ENCODE data around the gene DENND2A.

The DENND2A gene

GRCh38 chr7:140640727-140641523, at the start of gene DENND2A:
Gene DENND2A, minus strand, starts transcription at chr7:140640813. Its CDS starts 38,416 bp downstream, at chr7:140602397.
- H3K27ac ChIP-seq (ENCODE audit: low read length): peak within 1 kb of the TSS; percentile 71
- H3K4me3 ChIP-seq (ENCODE audit: low read depth in 1 of 2, low read length in 2 of 2): peak within 1 kb of the TSS; percentile 55 to 81
- peaks cover 3 to 28% of the 10 kb centered on the region in 2 donors for H3K4me1 ChIP-seq (ENCODE audit: control insufficient read depth in 1 of 2, insufficient read depth in 2 of 2, low read length in 2 of 2)
- H3K36me3 ChIP-seq (ENCODE audit: control insufficient read depth in 1 of 2, insufficient read depth in 2 of 2, low read length in 2 of 2): no peaks in the 10 kb centered on the region
- no peaks in the 10 kb centered on the region for H3K27me3 ChIP-seq (ENCODE audit: low read depth, low read length)
- no peaks in the 10 kb centered on the region for H3K9me3 ChIP-seq (ENCODE audit: control insufficient read depth in 1 of 2, low read length in 2 of 2)

GRCh38 chr7:140689199-140690152, 48.9 kb upstream of the DENND2A start:
- no peaks in the 10 kb centered on the region for H3K27me3 ChIP-seq (ENCODE audit: low read depth, low read length)
- H3K9me3 ChIP-seq (ENCODE audit: control insufficient read depth in 1 of 2, low read length in 2 of 2): no peaks in the 10 kb centered on the region
- H3K27ac ChIP-seq (ENCODE audit: low read length): no peak overlapping the region
- H3K4me3 ChIP-seq (ENCODE audit: low read depth in 1 of 2, low read length in 2 of 2): no peak overlapping the region
- no peaks in the 10 kb centered on the region for H3K4me1 ChIP-seq (ENCODE audit: control insufficient read depth in 1 of 2, insufficient read depth in 2 of 2, low read length in 2 of 2)
- peaks cover 14 to 39% of the 10 kb centered on the region in 2 donors for H3K36me3 ChIP-seq (ENCODE audit: control insufficient read depth in 1 of 2, insufficient read depth in 2 of 2, low read length in 2 of 2)

GRCh38 chr7:140688341-140688740, 47.7 kb upstream of the DENND2A start:
- Histone ChIP-seq H3K27ac (ENCODE audit: low read length) (no peak overlapping the region), H3K36me3 (ENCODE audit: control insufficient read depth in 1 of 2, insufficient read depth in 2 of 2, low read length in 2 of 2) (peaks cover 14 to 38% of the 10 kb centered on the region in 2 donors), H3K4me1 (ENCODE audit: control insufficient read depth in 1 of 2, insufficient read depth in 2 of 2, low read length in 2 of 2) (no peaks in the 10 kb centered on the region)

GRCh38 chr7:140686921-140687320, 46.3 kb upstream of the DENND2A start:
- no peaks in the 10 kb centered on the region for H3K9me3 ChIP-seq (ENCODE audit: control insufficient read depth in 1 of 2, low read length in 2 of 2)
- no peak overlapping the region for H3K27ac ChIP-seq (ENCODE audit: low read length)
- H3K27me3 ChIP-seq (ENCODE audit: low read depth, low read length): no peaks in the 10 kb centered on the region
- no peak overlapping the region for H3K4me3 ChIP-seq (ENCODE audit: low read depth in 1 of 2, low read length in 2 of 2)
- no peaks in the 10 kb centered on the region for H3K4me1 ChIP-seq (ENCODE audit: control insufficient read depth in 1 of 2, insufficient read depth in 2 of 2, low read length in 2 of 2)
- H3K36me3 ChIP-seq (ENCODE audit: control insufficient read depth in 1 of 2, insufficient read depth in 2 of 2, low read length in 2 of 2): peaks cover 15 to 32% of the 10 kb centered on the region in 2 donors

More at GRCh38 chr7:140688341-140688740, 47.7 kb upstream of the DENND2A start:
- Histone ChIP-seq H3K9me3 (ENCODE audit: control insufficient read depth in 1 of 2, low read length in 2 of 2) (no peaks in the 10 kb centered on the region), H3K27me3 (ENCODE audit: low read depth, low read length) (no peaks in the 10 kb centered on the region), H3K4me3 (ENCODE audit: low read depth in 1 of 2, low read length in 2 of 2) (no peak overlapping the region)

- Histone ChIP-seq H3K27me3 (ENCODE audit: low read depth, low read length) (no peaks in the 10 kb centered on the region), H3K27ac (ENCODE audit: low read length) (no peak overlapping the region), H3K4me3 (ENCODE audit: low read depth in 1 of 2, low read length in 2 of 2) (no peak overlapping the region), H3K9me3 (ENCODE audit: control insufficient read depth in 1 of 2, low read length in 2 of 2) (no peaks in the 10 kb centered on the region), H3K4me1 (ENCODE audit: control insufficient read depth in 1 of 2, insufficient read depth in 2 of 2, low read length in 2 of 2) (no peaks in the 10 kb centered on the region), H3K36me3 (ENCODE audit: control insufficient read depth in 1 of 2, insufficient read depth in 2 of 2, low read length in 2 of 2) (peaks cover 14 to 38% of the 10 kb centered on the region in 2 donors)
These were observed 44.9 kb upstream of the DENND2A start for GRCh38 chr7:140685407-140686087.

GRCh38 chr7:140684066-140684950, 43.7 kb upstream of the DENND2A start:
- Histone ChIP-seq H3K36me3 (ENCODE audit: control insufficient read depth in 1 of 2, insufficient read depth in 2 of 2, low read length in 2 of 2) (peaks cover 15 to 37% of the 10 kb centered on the region in 2 donors), H3K4me1 (ENCODE audit: control insufficient read depth in 1 of 2, insufficient read depth in 2 of 2, low read length in 2 of 2) (no peaks in the 10 kb centered on the region), H3K27me3 (ENCODE audit: low read depth, low read length) (no peaks in the 10 kb centered on the region), H3K9me3 (ENCODE audit: control insufficient read depth in 1 of 2, low read length in 2 of 2) (no peaks in the 10 kb centered on the region), H3K4me3 (ENCODE audit: low read depth in 1 of 2, low read length in 2 of 2) (no peak overlapping the region), H3K27ac (ENCODE audit: low read length) (no peak overlapping the region)

GRCh38 chr7:140683657-140684056, 43.0 kb upstream of the DENND2A start:
- no peaks in the 10 kb centered on the region for H3K27me3 ChIP-seq (ENCODE audit: low read depth, low read length)
- H3K9me3 ChIP-seq (ENCODE audit: control insufficient read depth in 1 of 2, low read length in 2 of 2): no peaks in the 10 kb centered on the region
- no peaks in the 10 kb centered on the region for H3K4me1 ChIP-seq (ENCODE audit: control insufficient read depth in 1 of 2, insufficient read depth in 2 of 2, low read length in 2 of 2)
- no peak overlapping the region for H3K27ac ChIP-seq (ENCODE audit: low read length)
- no peak overlapping the region for H3K4me3 ChIP-seq (ENCODE audit: low read depth in 1 of 2, low read length in 2 of 2)
- peaks cover 18 to 40% of the 10 kb centered on the region in 2 donors for H3K36me3 ChIP-seq (ENCODE audit: control insufficient read depth in 1 of 2, insufficient read depth in 2 of 2, low read length in 2 of 2)

GRCh38 chr7:140681766-140682165, 41.2 kb upstream of the DENND2A start:
- H3K4me1 ChIP-seq (ENCODE audit: control insufficient read depth in 1 of 2, insufficient read depth in 2 of 2, low read length in 2 of 2): no peaks in the 10 kb centered on the region
- H3K27ac ChIP-seq (ENCODE audit: low read length): no peak overlapping the region
- H3K9me3 ChIP-seq (ENCODE audit: control insufficient read depth in 1 of 2, low read length in 2 of 2): no peaks in the 10 kb centered on the region
- H3K27me3 ChIP-seq (ENCODE audit: low read depth, low read length): no peaks in the 10 kb centered on the region
- H3K4me3 ChIP-seq (ENCODE audit: low read depth in 1 of 2, low read length in 2 of 2): no peak overlapping the region
- peaks cover 18 to 35% of the 10 kb centered on the region in 2 donors for H3K36me3 ChIP-seq (ENCODE audit: control insufficient read depth in 1 of 2, insufficient read depth in 2 of 2, low read length in 2 of 2)

GRCh38 chr7:140680886-140681285, 40.3 kb upstream of the DENND2A start:
- Histone ChIP-seq H3K27me3 (ENCODE audit: low read depth, low read length) (no peaks in the 10 kb centered on the region), H3K9me3 (ENCODE audit: control insufficient read depth in 1 of 2, low read length in 2 of 2) (no peaks in the 10 kb centered on the region), H3K4me1 (ENCODE audit: control insufficient read depth in 1 of 2, insufficient read depth in 2 of 2, low read length in 2 of 2) (peaks cover 0 to 2% of the 10 kb centered on the region in 2 donors), H3K4me3 (ENCODE audit: low read depth in 1 of 2, low read length in 2 of 2) (no peak overlapping the region), H3K36me3 (ENCODE audit: control insufficient read depth in 1 of 2, insufficient read depth in 2 of 2, low read length in 2 of 2) (peaks cover 18 to 32% of the 10 kb centered on the region in 2 donors), H3K27ac (ENCODE audit: low read length) (no peak overlapping the region)

- Histone ChIP-seq H3K4me3 (ENCODE audit: low read depth in 1 of 2, low read length in 2 of 2) (no peak overlapping the region), H3K36me3 (ENCODE audit: control insufficient read depth in 1 of 2, insufficient read depth in 2 of 2, low read length in 2 of 2) (peaks cover 18 to 27% of the 10 kb centered on the region in 2 donors), H3K9me3 (ENCODE audit: control insufficient read depth in 1 of 2, low read length in 2 of 2) (no peaks in the 10 kb centered on the region), H3K4me1 (ENCODE audit: control insufficient read depth in 1 of 2, insufficient read depth in 2 of 2, low read length in 2 of 2) (peaks cover 9 to 12% of the 10 kb centered on the region in 2 donors), H3K27ac (ENCODE audit: low read length) (no peak overlapping the region), H3K27me3 (ENCODE audit: low read depth, low read length) (no peaks in the 10 kb centered on the region)
These were observed 38.6 kb upstream of the DENND2A start for GRCh38 chr7:140679186-140679585.
